Lower lobe of right lung (tissue), 2 donors: Measurements from ENCODE around the gene TMEM116. TPM values are rescaled to one million over a fixed set of nuclear protein-coding genes. Genes with fewer than 3 reads are reported as not detected.
A peak's percentile ranks its signal among the peaks of the same experiment; 100 is the strongest.
"Not testable (repeated sequence)": the region's sequence is repeated elsewhere in the genome, so short reads cannot be mapped to it uniquely, and the experiment has no call there.

ENCODE experiments used
- ATAC-seq, 2 donors: fragments of 200-7000 bp; cut with Tn5 transposase; one replicate each; pipeline ENCODE4 v1.9.1; 2020 to 2022; ENCODE audit warnings: mild to moderate bottlenecking in 2 of 2, moderate library complexity in 2 of 2
- DNase-seq: peaks from one replicate; pipeline ENCODE4 v3.0.0-alpha.2; 2020
- H3K27ac ChIP-seq: fragments of 200-600 bp; one replicate; pipeline ENCODE4 v1.8.0; 2022
- H3K27me3 ChIP-seq: fragments of 200-600 bp; one replicate; pipeline ENCODE4 v1.8.0; 2022; ENCODE audit warnings: low read depth
- H3K36me3 ChIP-seq: fragments of 200-600 bp; one replicate; pipeline ENCODE4 v1.8.0; 2022; ENCODE audit warnings: mild to moderate bottlenecking
- H3K4me1 ChIP-seq: fragments of 200-600 bp; one replicate; pipeline ENCODE4 v1.8.0; 2022
- H3K4me3 ChIP-seq: fragments of 200-600 bp; one replicate; pipeline ENCODE4 v1.8.0; 2022; ENCODE audit warnings: mild to moderate bottlenecking
- H3K9me3 ChIP-seq: fragments of 200-600 bp; one replicate; pipeline ENCODE4 v1.8.0; 2022
- intact Hi-C: fragments of 100-400 bp; cut with DNase I; formaldehyde crosslinking; loops from one replicate; pipeline ENCODE4 v1.11.0; 2022
- total RNA-seq: library from RNA; stranded (reverse); fragmentation: NEBNext Ultra II Directional; extraction: Animal tissue kit (Norgen Biotek cat#: 25700); gene quantifications from one replicate; pipeline ENCODE4 v1.2.1, GENCODE V29; 2021
- TF ChIP-seq, protein P1 (sequence below): fragments of 200-600 bp; IDR thresholded peaks from one replicate; pipeline ENCODE4 v1.8.0; 2022; ENCODE audit warnings: antibody characterized with exemption, mild to moderate bottlenecking
- donor health status: DM: no; HTN: yes; CAD: no; lungs with severe emphysema.

The TMEM116 gene
- total RNA-seq, 1 donor from 2014 or later: 21.1 TPM

DNA sequence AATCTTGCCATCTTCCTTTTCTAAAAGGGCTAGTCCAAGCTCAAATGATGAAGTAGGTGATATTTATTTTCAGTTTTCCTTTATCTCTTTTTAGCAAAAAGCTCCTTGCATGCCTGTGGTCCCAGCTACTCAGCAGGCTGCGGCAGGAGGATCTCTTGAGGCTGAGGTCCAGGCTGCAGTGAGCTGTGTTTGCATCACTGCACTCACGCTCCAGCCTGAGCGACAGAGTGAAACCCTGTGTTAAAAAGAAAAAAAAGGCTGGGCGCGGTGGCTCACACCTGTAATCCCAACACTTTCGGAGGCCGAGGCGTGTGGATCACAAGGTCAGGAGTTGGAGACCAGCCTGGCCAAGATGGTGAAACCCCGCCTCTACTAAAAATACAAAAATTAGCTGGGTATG, 5.0 kb downstream of the TMEM116 start:
- ATAC-seq (no peak), DNase-seq (peak; percentile 48)
- no peaks in the 10 kb centered on the region for H3K9me3 ChIP-seq
- TF ChIP-seq, protein P1, sequence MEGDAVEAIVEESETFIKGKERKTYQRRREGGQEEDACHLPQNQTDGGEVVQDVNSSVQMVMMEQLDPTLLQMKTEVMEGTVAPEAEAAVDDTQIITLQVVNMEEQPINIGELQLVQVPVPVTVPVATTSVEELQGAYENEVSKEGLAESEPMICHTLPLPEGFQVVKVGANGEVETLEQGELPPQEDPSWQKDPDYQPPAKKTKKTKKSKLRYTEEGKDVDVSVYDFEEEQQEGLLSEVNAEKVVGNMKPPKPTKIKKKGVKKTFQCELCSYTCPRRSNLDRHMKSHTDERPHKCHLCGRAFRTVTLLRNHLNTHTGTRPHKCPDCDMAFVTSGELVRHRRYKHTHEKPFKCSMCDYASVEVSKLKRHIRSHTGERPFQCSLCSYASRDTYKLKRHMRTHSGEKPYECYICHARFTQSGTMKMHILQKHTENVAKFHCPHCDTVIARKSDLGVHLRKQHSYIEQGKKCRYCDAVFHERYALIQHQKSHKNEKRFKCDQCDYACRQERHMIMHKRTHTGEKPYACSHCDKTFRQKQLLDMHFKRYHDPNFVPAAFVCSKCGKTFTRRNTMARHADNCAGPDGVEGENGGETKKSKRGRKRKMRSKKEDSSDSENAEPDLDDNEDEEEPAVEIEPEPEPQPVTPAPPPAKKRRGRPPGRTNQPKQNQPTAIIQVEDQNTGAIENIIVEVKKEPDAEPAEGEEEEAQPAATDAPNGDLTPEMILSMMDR: no peak
- H3K27me3 ChIP-seq: no peaks in the 10 kb centered on the region
- no peak overlapping the region for H3K27ac ChIP-seq
- no peaks in the 10 kb centered on the region for H3K36me3 ChIP-seq
- no peak overlapping the region for H3K4me3 ChIP-seq
- intact Hi-C loops: no loop called here
- peaks cover 19% of the 10 kb centered on the region for H3K4me1 ChIP-seq

DNA sequence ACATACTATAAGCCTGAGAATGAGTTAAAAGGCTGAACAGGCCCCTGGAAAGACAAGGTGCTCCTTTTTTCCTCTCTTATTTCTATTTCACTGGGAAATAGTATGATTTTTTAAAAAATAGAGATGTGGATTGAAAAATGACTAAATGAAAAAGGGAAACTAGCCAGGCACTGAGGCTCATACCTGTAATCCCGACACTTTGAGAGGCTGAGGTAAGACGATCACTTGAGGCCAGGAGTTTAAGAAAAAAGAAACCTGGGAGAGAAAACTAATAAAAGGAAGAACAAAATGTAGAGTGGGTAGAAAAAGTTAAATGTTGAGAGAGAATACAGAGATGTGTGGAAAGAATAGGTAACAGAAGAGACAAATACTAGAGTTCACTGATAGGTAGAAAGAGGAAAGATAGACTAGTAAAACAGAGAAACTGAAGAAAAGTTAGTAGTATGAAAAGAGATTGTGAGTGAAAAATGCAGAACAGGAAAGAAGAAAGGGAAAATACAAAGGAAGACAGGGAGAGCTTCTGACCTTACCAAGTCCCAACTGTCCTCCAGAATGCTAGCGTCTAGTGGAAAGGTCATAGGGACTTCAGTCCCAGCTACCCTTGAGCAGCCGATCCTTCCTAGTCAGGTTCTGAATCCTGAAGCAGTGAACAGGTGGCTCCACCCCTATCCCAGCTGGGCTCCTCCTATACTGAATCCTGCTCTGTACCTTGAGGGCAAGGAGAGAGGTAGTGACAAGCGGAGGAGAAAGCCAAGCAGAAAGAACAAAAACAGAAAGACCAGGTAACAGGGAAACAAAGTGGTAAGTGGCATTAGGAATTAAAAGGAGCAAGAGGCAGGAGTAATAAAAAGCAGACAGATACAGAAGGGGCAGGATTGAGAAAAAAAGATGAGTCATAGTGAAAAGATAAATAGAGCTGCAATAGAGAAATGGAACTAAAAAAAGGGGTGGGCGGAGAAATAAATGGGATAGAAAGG, 7.3 kb downstream of the TMEM116 start:
- intact Hi-C loops: no loop called here
- Histone ChIP-seq H3K36me3 (no peaks in the 10 kb centered on the region), H3K27me3 (no peaks in the 10 kb centered on the region), H3K4me3 (peak overlapping the region; percentile 27), H3K4me1 (peaks cover 12% of the 10 kb centered on the region), H3K27ac (peak overlapping the region; percentile 33), H3K9me3 (no peaks in the 10 kb centered on the region)
- TF ChIP-seq, protein P1: no peak
- DNase-seq (peak; percentile 63), ATAC-seq (peak; percentile 92 to 94)

DNA sequence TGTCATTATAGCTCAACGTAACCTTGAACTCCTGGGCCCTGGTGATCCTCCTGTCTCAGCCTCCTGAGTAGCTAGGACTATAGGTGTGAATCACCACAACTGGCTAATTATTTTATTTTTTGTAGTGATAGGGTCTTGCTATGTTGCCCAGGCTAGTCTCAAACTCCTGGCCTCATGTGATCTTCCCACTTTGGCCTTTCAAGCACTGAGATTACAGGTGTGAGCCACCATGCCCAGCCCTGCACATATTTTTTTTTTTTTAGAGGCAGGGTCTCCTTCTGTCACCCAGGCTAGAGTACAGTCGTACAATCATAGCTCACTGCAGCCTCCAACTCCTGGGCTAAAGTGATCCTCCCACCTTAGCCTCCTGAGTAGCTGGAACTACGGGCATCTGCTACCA, 8.9 kb downstream of the TMEM116 start:
- Histone ChIP-seq H3K4me3 (no peak overlapping the region), H3K27me3 (no peaks in the 10 kb centered on the region), H3K9me3 (no peaks in the 10 kb centered on the region), H3K36me3 (no peaks in the 10 kb centered on the region), H3K4me1 (peaks cover 12% of the 10 kb centered on the region), H3K27ac (no peak overlapping the region)
- no peak for DNase-seq
- intact Hi-C loops: no loop called here
- ATAC-seq: no peak
- TF ChIP-seq, protein P1: no peak

DNA sequence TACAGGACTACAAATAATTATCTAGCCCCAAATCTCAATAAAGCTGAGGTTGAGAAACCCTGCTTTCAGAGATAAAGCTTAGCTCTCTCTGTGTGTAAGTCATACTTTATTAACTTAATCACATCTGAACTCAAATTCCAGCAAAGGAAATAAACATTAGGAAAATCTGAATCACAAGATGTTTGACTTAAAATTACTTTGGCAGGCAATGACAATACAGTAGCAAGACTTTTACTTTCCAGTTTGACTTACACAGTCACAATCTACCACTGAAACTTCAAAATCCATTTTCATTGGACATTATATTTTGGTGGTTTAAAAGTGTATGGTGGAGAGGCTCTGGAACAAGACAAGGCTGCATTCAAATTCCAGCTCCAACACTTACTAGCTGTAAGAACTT, 11.4 kb downstream of the TMEM116 start:
- Histone ChIP-seq H3K36me3 (no peaks in the 10 kb centered on the region), H3K4me3 (peak overlapping the region; percentile 10), H3K27me3 (no peaks in the 10 kb centered on the region), H3K4me1 (peaks cover 12% of the 10 kb centered on the region), H3K9me3 (no peaks in the 10 kb centered on the region), H3K27ac (peak overlapping the region; percentile 25)
- ATAC-seq (no peak), DNase-seq (no peak)
- TF ChIP-seq, protein P1: no peak
- intact Hi-C loops: no loop called here

DNA sequence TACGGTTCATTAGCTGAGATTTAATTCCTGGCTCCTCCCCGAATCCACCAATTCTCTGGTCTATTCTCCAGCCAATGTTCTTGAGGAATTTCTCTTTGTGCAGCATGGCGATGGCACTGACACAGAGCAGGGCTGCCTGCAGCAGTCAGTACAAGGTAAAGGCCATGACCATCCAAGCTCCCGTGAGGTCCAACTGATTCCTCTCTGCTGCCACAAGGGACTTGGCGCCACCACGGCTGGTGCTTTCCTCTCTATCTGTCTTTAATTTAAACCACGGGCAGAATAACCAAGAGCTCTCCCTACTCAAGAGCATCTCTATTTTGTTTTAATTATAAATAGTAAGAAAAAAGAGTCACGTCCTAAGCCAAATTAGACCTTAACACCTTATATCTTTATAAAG, 12.1 kb downstream of the TMEM116 start:
- Histone ChIP-seq H3K27me3 (no peaks in the 10 kb centered on the region), H3K4me3 (no peak overlapping the region), H3K9me3 (no peaks in the 10 kb centered on the region), H3K27ac (no peak overlapping the region), H3K36me3 (no peaks in the 10 kb centered on the region), H3K4me1 (peaks cover 12% of the 10 kb centered on the region)
- intact Hi-C loops: no loop called here
- ATAC-seq (no peak), DNase-seq (no peak)
- TF ChIP-seq, protein P1: no peak

DNA sequence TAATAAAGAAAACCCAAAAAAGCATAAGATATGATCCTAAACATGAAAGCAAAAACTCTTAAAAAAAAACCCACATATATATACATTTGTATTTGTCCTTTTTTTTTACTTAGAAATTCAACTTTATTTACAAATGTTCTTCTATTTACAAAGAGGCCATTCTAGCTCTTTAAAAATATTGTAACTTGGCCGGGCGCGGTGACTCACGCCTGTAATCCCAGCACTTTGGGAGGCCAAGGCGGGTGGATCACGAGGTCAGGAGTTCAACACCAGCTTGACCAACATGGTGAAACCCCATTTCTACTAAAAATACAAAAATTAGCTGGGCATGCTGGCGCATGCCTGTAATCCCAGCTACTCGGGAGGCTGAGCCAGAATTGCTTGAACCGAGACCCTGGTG, 13.8 kb downstream of the TMEM116 start:
- intact Hi-C loops, H3K27ac ChIP-seq, H3K4me3 ChIP-seq, ATAC-seq, DNase-seq, H3K27me3 ChIP-seq, H3K36me3 ChIP-seq, H3K9me3 ChIP-seq: not testable (repeated sequence)
- peaks cover 20% of the 10 kb centered on the region for H3K4me1 ChIP-seq
